ENCODE results near the gene SECTM1.
"Not testable (repeated sequence)": the region's sequence is repeated elsewhere in the genome, so short reads cannot be mapped to it uniquely, and the experiment has no call there.

Gene SECTM1

GRCh38 chr17:82347994-82348393 lies 14.4 kb upstream of the SECTM1 start:
- DNase-seq (ENCODE audit: low spot score) = not testable (repeated sequence)

DNA sequence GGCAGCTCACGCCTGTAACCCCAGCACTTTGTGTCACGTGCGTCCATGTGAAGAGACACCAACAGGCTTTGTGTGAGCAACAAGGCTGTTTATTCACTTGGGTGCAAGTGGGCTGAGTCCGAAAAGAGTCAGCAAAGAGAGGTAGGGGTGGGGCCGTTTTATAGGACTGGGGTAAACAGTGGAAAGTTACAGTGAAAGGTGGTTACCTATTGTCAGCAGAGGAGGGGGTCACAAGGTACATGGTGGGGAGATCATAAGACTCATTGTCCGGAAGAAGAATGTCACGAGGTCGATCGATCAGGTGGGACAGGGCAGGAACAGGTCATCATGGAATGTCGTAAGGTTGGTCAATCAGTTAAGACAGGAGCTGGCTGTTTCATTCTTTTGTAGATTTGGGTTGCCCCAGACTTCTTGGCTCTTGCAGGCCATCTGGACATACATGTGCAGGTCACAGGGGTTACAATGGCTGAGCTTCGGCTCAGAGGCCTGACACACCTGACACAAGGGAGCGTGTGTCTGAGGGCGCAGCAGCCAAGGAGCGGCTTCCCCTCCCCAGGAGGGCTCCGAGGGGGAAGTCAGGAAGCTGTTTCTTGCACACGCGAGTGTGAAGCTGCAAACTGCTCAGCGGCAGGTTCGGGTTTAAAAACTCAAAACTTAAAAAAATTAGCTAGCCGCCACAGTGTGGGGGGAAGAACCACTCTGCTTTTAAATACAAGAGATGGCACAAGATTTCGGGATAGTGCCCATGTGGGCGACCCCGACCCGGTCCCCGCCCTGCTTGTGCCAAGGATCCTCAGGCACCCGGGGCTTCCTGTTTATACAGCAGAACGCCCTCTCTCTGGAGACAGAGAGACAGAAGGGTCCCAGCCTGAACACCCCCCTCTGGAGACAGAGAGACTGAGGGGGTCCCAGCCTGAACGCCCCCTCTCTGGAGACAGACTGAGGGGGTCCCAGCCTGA lies 13.1 kb upstream of the SECTM1 start:
- no peak for DNase-seq (ENCODE audit: low spot score)

DNA sequence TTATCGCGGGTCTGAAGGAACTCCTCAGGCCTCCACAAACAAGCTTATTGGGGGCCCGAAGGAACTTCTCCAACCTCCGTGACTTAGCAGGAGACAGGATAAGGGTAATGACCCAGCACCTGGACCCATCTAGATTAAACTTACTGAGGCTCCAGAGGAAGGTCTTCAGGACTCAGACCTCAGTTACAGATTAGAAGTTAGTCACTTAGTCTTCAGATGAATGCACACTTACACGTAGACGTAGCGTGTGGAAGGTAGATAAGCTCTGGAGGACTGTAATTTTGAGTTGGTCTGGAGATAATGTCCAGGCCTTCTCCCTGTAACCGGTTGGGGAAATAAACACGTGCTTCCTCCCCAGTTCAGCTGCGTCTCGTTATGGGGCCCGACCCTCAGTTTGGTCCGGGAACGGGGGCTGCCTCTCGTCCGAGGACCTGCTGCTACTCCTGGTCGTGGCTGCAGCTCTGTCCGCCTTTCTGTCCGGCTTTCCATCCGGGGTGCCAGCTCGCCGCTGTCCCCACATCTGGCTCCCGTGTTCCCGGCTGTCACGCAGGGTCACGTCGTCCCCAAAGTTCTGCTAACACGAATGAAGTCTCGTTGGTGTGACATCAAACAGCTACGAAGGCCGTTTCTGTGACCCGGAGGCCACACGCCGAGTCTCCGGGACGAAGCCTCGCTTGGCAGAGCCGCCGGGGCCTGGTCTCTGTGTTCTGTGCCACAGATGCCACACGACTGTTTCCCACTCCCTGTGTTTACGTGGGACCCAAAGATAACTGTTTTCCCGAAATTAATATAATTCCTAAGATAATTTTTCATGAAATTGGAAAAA lies 11.8 kb upstream of the SECTM1 start:
- no peak for DNase-seq (ENCODE audit: low spot score)

GRCh38 chr17:82344175-82344907 lies 10.8 kb upstream of the SECTM1 start:
- DNase-seq (ENCODE audit: low spot score) = no peak

GRCh38 chr17:82343560-82343959 lies 10.0 kb upstream of the SECTM1 start:
- peak; percentile 56 for DNase-seq (ENCODE audit: low spot score)

GRCh38 chr17:82342361-82343079 lies 9.0 kb upstream of the SECTM1 start:
- no peak for DNase-seq (ENCODE audit: low spot score)

DNA sequence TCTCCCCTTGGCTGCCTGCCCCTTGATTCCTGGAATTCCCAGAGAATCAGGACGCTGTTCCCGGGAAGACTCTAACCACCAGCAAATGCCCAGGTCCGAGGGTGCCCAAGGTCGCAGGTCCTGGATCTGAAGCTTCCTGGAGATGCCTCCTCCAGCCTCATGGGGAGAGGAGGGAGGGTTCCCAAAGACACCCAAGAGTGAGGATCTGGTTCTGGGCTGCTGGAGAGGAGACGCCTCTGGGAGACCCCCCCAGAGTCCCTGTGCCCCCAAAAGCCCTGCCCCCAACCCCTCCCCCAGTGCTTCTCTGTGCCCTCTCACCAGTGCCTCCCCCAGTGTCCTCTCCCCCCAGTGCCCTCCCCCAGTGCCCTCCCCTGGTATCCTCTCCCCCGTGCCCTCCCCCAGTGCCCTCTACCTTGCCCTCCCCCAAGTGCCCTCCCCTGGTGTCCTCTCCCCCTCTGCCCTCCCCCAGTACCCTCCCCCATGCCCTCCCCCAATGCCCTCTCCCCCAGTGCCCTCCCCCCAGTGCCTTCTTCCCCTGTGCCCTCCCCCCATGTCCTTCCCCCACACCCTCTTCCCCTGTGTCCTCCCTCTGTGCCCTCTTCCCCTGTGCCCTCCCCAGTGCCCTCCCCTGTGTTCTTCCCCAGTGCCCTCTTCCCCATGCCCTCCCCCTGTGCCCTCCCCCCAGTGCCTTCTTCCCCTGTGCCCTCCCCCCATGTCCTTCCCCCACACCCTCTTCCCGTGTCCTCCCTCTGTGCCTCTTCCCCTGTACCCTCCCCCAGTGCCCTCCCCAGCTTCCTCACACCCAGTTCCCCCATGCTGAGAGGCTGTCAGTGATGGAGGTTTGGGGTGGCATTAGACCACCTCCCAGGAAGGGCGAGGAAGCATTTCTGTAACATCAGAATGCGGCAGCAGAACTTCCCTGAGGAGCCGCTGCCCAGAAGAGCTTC lies 6.3 kb upstream of the SECTM1 start:
- no peak for DNase-seq (ENCODE audit: low spot score)

DNA sequence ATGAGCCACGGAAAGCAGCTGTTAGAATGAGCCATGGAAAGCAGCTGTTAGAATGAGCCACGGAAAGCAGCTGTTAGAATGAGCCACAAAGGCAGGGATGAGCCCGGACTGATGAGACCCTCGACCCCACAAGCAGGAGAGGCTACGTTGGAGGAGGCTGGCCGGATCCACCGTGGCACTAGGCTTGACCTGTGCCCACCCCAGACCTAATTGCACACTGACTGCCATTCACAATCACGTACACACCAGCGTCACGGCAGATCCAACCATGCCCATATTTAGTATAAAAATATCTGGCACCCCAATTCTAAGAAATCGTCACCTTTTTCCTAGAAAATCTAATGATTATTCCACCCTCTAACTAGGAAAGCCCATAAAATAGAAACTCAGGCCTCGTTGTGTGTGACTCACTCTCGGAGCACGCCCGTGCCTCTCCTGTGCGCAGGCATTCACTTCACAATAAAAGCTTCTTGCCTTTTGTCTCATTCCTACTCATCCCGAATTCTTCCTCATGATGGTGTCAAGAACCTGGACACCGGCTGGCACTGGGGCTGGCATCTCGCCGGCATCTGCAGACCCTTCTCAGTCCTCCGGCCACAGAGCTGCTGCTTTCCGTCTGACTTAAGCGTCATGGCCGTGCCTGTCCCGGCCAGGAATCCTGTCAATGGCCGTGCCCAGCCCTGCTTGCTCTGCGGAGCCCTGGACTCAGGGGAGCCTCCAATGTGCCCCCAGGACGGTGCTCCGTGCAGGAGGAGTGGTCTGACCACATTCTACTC lies 5.5 kb upstream of the SECTM1 start:
- DNase-seq (ENCODE audit: low spot score) = peak; percentile 33

DNA sequence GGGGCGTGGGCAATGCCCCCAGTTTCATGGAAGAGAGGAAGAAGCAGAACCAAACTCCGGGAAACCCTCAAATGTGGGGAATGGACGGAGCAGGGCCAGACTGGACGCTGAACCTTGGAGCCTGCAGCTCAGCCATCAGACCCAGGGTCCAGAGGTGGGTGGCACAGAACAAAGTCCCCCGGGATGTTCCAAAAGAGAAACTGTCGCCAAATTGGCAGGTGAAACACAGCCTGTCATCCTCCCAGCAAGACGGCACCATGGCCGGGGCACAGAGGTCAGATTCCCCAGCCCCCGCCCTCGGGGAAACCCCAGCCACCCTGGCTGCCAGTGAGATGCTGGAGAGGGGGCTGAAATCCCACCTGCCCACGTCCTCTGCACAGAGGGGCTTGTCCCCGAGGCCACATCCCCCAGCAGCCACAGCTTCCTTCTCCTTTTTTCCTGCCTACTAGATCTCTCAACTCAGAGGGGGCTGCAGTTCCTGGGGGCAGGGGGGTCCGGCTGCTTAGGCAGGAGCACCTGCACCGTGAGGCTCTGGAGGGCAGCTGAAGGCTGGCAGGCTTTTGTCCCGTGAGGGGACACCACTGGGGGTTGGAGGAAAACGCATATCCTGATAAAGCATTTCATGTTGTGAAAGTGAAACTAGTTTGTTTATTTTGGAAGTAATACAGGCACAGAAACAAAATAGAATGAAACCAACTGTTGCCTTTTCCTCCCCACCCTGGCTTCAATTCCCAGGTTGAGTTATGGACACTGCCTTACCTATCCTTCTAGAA lies 1.2 kb upstream of the SECTM1 start:
- DNase-seq (ENCODE audit: low spot score) = peak; percentile 34

GRCh38 chr17:82334204-82334621 lies 647 bp upstream of the SECTM1 start:
- DNase-seq (ENCODE audit: low spot score) = no peak

GRCh38 chr17:82332669-82333278 lies 792 bp downstream of the SECTM1 start:
- no peak for DNase-seq (ENCODE audit: low spot score)

DNA sequence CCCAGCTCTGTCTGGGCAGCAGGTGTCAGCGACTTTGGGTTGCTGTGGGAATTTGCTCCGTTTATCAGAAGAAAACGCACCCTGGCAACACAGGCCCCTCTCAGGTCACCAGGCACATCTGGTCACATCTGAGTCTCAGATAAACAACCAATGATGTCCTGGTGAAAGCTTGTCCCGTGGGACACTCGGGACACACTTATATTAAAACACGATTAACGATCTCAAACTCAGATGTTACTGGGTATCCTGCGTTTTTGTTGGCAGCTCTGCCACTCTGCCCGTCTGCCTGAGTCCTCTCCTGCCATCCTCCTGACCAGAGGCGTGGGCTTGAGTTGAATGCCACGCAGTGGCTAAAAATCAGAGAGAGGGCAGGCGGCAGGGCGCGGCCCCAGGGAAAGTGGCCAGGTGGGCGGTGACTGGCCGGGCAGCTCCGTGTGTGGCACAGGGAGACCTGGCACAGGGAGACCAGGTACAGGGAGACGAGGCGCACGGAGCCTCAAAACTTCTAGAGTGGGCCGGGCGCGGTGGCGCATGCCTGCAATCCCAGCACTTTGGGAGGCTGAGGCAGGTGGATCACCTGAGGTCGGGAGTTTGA lies 2.1 kb downstream of the SECTM1 start:
- no peak for DNase-seq (ENCODE audit: low spot score)

GRCh38 chr17:82330322-82331239 lies 3.0 kb downstream of the SECTM1 start:
- no peak for DNase-seq (ENCODE audit: low spot score)

- DNase-seq (ENCODE audit: low spot score) = no peak
These were observed 3.8 kb downstream of the SECTM1 start for GRCh38 chr17:82329683-82330321.

- no peak for DNase-seq (ENCODE audit: low spot score)
These were observed 4.5 kb downstream of the SECTM1 start for GRCh38 chr17:82328994-82329507.

All from hematopoietic multipotent progenitor cell treated with erythropoietin and hydrocortisone succinate and interleukin-3 and kit ligand, for 15 days (in vitro differentiated cells).